HepG2 (cell line): ENCODE measurements around the gene SRCAP. TPM values are rescaled to one million over a fixed set of nuclear protein-coding genes. Genes with fewer than 3 reads are reported as not detected.

Experiments used
- ADNP ChIP-seq: sonication (generic); formaldehyde crosslinking; IDR thresholded peaks from 2 replicates; pipeline ENCODE4 v1.4.0; 2020; ENCODE audit warnings: missing genetic modification reagents
- AGO1 ChIP-seq: fragments of 200-400 bp; formaldehyde crosslinking; IDR thresholded peaks from 2 replicates; pipeline ENCODE4 v1.6.1; 2017; ENCODE audit warnings: mild to moderate bottlenecking, low read depth, low read length, moderate library complexity; ENCODE audit not compliant: poor library complexity, severe bottlenecking
- ARNTL ChIP-seq: sonication (generic); formaldehyde crosslinking; IDR thresholded peaks from 2 replicates; pipeline ENCODE4 v1.4.0; 2020; ENCODE audit warnings: mild to moderate bottlenecking, missing genetic modification reagents
- GATAD2A ChIP-seq: IDR thresholded peaks from 2 replicates; pipeline ENCODE4 v1.6.1; 2016
- KMT2B ChIP-seq: IDR thresholded peaks from 2 replicates; pipeline ENCODE4 v1.6.1; 2016; ENCODE audit warnings: missing genetic modification reagents, missing compliant biosample characterization
- MAFG ChIP-seq: sonication (generic); formaldehyde crosslinking; IDR thresholded peaks from 2 replicates; pipeline ENCODE4 v1.5.1; 2020; ENCODE audit warnings: mild to moderate bottlenecking, missing genetic modification reagents
- MAFK ChIP-seq, 2 experiments: IDR thresholded peaks in 1 of 2; conservative IDR thresholded peaks in 1 of 2; 2 replicates each; pipeline ENCODE4 v1.6.1; 2011; ENCODE audit warnings: improper control_type of control experiment in 2 of 2, low read length in 2 of 2
- NCOR1 ChIP-seq: fragments of 200-600 bp; sonication (generic); IDR thresholded peaks from 2 replicates; pipeline ENCODE4 v1.7.0; 2017; ENCODE audit warnings: antibody characterized with exemption, low read length, borderline replicate concordance
- NFKB2 ChIP-seq: sonication (generic); formaldehyde crosslinking; IDR thresholded peaks from 2 replicates; pipeline ENCODE4 v1.4.0; 2020; ENCODE audit warnings: missing genetic modification reagents, borderline replicate concordance
- NR1H2 ChIP-seq: sonication (generic); formaldehyde crosslinking; IDR thresholded peaks from 2 replicates; pipeline ENCODE4 v1.8.1; 2022; ENCODE audit warnings: low read depth, missing genetic modification reagents, borderline replicate concordance
- ONECUT2 ChIP-seq: sonication (generic); formaldehyde crosslinking; IDR thresholded peaks from 2 replicates; pipeline ENCODE4 v1.4.0; 2020; ENCODE audit warnings: missing genetic modification reagents
- RXRB ChIP-seq: IDR thresholded peaks from 2 replicates; pipeline ENCODE4 v1.6.1; 2016; ENCODE audit warnings: borderline replicate concordance, missing genetic modification reagents, missing compliant biosample characterization
- SMC3 ChIP-seq: IDR thresholded peaks from 2 replicates; pipeline ENCODE4 v1.6.1; 2011; ENCODE audit warnings: low read length, improper control_type of control experiment
- THYN1 ChIP-seq: sonication (generic); formaldehyde crosslinking; IDR thresholded peaks from 2 replicates; pipeline ENCODE4 v1.8.1; 2023; ENCODE audit warnings: low read depth, mild to moderate bottlenecking, moderate library complexity, missing genetic modification reagents, borderline replicate concordance
- ZBTB40 ChIP-seq, 2 experiments: fragments of 450-650 bp in 1 of 2; sonication (generic) in 1 of 2; formaldehyde crosslinking in 1 of 2; IDR thresholded peaks; 2 replicates each; pipeline versions ENCODE4 v1.6.1 to v1.8.0; 2016 to 2022; ENCODE audit warnings: antibody characterized with exemption in 1 of 2, mild to moderate bottlenecking in 1 of 2, missing genetic modification reagents in 1 of 2
- ZEB1 ChIP-seq: IDR thresholded peaks from 2 replicates; pipeline ENCODE4 v1.6.1; 2012; ENCODE audit warnings: mild to moderate bottlenecking, low read depth, inconsistent platforms; ENCODE audit not compliant: insufficient replicate concordance
- ZNF143 ChIP-seq: sonication (generic); formaldehyde crosslinking; IDR thresholded peaks from 2 replicates; pipeline ENCODE4 v1.4.0; 2020; ENCODE audit warnings: missing genetic modification reagents
- ZNF232 ChIP-seq: sonication (generic); formaldehyde crosslinking; IDR thresholded peaks from 2 replicates; pipeline ENCODE4 v1.4.0; 2020; ENCODE audit warnings: missing genetic modification reagents, borderline replicate concordance
- ZNF33A ChIP-seq: sonication (generic); formaldehyde crosslinking; IDR thresholded peaks from 2 replicates; pipeline ENCODE4 v1.5.1; 2020; ENCODE audit warnings: missing genetic modification reagents, mild to moderate bottlenecking, moderate library complexity, borderline replicate concordance
- ZNF660 ChIP-seq: sonication (generic); formaldehyde crosslinking; IDR thresholded peaks from 2 replicates; pipeline ENCODE4 v1.5.1; 2020; ENCODE audit warnings: mild to moderate bottlenecking, low read depth, missing genetic modification reagents, borderline replicate concordance
- ZNF7 ChIP-seq: IDR thresholded peaks from 2 replicates; pipeline ENCODE4 v1.6.1; 2016; ENCODE audit warnings: missing biosample characterization, missing genetic modification reagents
- ZNF737 ChIP-seq: sonication (generic); formaldehyde crosslinking; IDR thresholded peaks from 2 replicates; pipeline ENCODE4 v1.5.0; 2020; ENCODE audit warnings: missing genetic modification reagents, mild to moderate bottlenecking, borderline replicate concordance
- polyA plus RNA-seq, 8 experiments: library from polyadenylated mRNA; depleted of rRNA in 3 of 8; stranded (reverse) in 7 of 8; unstranded in 1 of 8; fragments of >200 nt; fragmentation: Illumina TruSeq in 4 of 8; extraction: Trizol in 4 of 8; gene quantifications; 2 replicates each; pipeline versions ENCODE4 v1.2.1 to v1.2.3, GENCODE V29; 2011 to 2016; ENCODE audit warnings: low read depth in 4 of 8, missing spikeins in 1 of 8, mixed read lengths in 1 of 8; ENCODE audit not compliant: insufficient read depth in 1 of 8
- total RNA-seq, 5 experiments: library from RNA; depleted of rRNA; stranded (reverse); fragments of >200 nt; fragmentation: Illumina TruSeq; extraction: Trizol; gene quantifications; 2 replicates each; pipeline ENCODE4 v1.2.3, GENCODE V29; 2016; ENCODE audit warnings: low read depth in 1 of 5

SRCAP gene
- total and polyA plus RNA-seq, 2 of the 13 experiments (the other 11 are each of a cell fraction or from before 2014, with no cell fraction given) = 4.9 to 9.0 TPM

DNA sequence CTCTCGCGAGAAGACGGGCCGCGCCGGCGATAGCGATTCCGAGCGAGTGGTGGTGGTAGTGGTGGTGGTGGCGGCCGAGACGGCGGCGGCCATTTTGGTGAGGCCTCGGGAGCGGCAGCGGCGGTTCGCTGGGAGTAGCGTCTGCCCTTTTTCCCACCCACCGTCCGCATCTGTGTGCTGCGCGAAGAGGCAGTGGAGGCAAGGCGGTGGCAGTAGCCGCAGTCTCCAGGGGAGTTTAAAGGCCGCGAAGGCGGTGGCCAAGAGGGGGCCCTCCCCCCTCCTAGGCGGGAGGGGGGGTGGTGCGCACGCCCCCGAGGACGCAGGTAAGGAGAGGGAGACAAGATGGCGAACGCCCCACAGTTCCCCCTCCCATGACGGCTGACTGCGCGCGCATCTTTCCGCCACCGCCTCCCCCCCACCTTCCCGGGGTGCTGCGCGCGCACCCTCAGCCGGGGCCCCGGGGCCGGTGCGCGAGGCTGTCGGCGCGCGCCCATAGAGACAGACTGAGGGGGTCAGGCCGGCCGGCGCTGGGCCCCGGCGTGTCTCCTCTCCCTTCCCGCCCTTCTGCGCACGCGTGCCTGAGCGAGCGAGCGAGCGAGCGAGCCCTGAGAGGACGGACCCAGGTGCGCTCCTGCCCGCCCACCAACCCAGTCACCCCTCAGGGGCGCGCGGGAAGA, 694 bp upstream of the SRCAP start (continued):
- no peak for TF ChIP-seq ZBTB40 (IDR thresholded peaks at IDR 0.05)
- no peak; the same call in none of the 2 replicates for TF ChIP-seq ZBTB40 (CRISPR knock-in tag; IDR thresholded peaks at IDR 0.05)
- TF ChIP-seq NCOR1 = no peak
- TF ChIP-seq MAFG (CRISPR knock-in tag) = no peak
- peak; percentile 25; the same call in 1 of the 2 replicates for TF ChIP-seq NR1H2 (CRISPR knock-in tag)
- peak; percentile 76 for TF ChIP-seq GATAD2A
- no peak for TF ChIP-seq ADNP (CRISPR knock-in tag)
- TF ChIP-seq AGO1 = peak; percentile 95
- TF ChIP-seq ZNF232 (CRISPR knock-in tag) = peak; percentile 52; the same call in 1 of the 2 replicates
- no peak for TF ChIP-seq ZNF660 (CRISPR knock-in tag)
- peak; percentile 89 for TF ChIP-seq KMT2B (CRISPR knock-in tag)
- TF ChIP-seq ARNTL (CRISPR knock-in tag) = peak; percentile 80
- TF ChIP-seq SMC3 = no peak
- TF ChIP-seq ZNF33A = no peak
- TF ChIP-seq RXRB = peak; percentile 85
- TF ChIP-seq ZNF737 = no peak
- TF ChIP-seq ZEB1 = peak; percentile 76
- TF ChIP-seq ZNF143 (CRISPR knock-in tag) = peak; percentile 82
- peak; percentile 96; the same call in 1 of the 2 replicates for TF ChIP-seq NFKB2
- peak; percentile 44; the same call in 1 of the 2 replicates for TF ChIP-seq ONECUT2 (CRISPR knock-in tag)
- TF ChIP-seq ZNF7 = 0 out of 2 replicates have a peak, but pooled peaks have one; percentile 5
- TF ChIP-seq MAFK (conservative IDR thresholded peaks at IDR 0.05 in 1 of 2, IDR thresholded peaks at IDR 0.05 in 1 of 2; ENCODE audit: low read length in 2 of 2) = no peak
- TF ChIP-seq THYN1 (CRISPR knock-in tag) = no peak
